Ishikawa (cell line): ENCODE measurements around the gene LRTM1.

Source experiments
- FOXM1 ChIP-seq: IDR thresholded peaks from 2 replicates; pipeline ENCODE4 v1.6.1; 2012; ENCODE audit warnings: low read depth, borderline replicate concordance
- RAD21 ChIP-seq: IDR thresholded peaks from 2 replicates; pipeline ENCODE4 v1.6.1; 2012; ENCODE audit warnings: low read depth

GRCh38 chr3:54891540-54891897, 36.3 kb downstream of the LRTM1 start:
- TF ChIP-seq FOXM1 (no peak), RAD21 (no peak)
